ENCODE results near the gene RCC1.
"Not testable (repeated sequence)": the region's sequence is repeated elsewhere in the genome, so short reads cannot be mapped to it uniquely, and the experiment has no call there.

DNA sequence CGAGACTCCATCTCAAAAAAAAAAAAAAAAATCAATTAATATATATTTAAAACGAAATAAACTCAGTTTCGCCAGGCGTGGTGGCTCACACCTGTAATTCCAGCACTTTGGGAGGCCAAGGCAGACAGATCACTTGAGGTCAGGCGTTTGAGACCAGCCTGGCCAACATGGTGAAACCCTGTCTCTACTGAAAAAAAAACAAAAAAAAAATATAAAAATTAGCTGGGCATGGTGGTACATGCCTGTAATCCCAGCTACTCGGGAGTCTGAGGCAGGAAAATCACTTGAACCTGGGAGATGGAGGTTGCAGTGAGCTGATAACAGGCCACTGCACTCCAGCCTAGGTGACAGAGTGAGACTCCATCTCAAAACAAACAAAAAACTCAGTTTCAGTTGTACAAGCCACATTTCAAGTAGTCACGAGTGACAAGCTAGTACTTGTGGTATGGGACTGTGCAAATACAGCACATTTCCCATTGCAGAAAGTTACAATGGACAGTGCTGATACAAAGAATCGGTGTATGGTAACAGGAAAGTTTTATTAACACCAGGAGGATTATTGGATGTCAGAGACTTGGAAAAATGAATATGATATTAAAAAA is 35.7 kb downstream of the RCC1 start:
- TF ChIP-seq POLR2AphosphoS5, POLR2A, EP300 (IDR thresholded peaks at IDR 0.05): not testable (repeated sequence)
- TF ChIP-seq, protein P1, sequence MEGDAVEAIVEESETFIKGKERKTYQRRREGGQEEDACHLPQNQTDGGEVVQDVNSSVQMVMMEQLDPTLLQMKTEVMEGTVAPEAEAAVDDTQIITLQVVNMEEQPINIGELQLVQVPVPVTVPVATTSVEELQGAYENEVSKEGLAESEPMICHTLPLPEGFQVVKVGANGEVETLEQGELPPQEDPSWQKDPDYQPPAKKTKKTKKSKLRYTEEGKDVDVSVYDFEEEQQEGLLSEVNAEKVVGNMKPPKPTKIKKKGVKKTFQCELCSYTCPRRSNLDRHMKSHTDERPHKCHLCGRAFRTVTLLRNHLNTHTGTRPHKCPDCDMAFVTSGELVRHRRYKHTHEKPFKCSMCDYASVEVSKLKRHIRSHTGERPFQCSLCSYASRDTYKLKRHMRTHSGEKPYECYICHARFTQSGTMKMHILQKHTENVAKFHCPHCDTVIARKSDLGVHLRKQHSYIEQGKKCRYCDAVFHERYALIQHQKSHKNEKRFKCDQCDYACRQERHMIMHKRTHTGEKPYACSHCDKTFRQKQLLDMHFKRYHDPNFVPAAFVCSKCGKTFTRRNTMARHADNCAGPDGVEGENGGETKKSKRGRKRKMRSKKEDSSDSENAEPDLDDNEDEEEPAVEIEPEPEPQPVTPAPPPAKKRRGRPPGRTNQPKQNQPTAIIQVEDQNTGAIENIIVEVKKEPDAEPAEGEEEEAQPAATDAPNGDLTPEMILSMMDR (IDR thresholded peaks at IDR 0.05): not testable (repeated sequence)

Measured in suprapubic skin (tissue), 4 donors.